Adipose tissue (tissue), 3 donors: ENCODE results near the gene DUSP7. TPM values are rescaled to one million over a fixed set of nuclear protein-coding genes. Genes with fewer than 3 reads are reported as not detected.
A peak's percentile ranks its signal among the peaks of the same experiment; 100 is the strongest.

Source experiments
- H3K27ac ChIP-seq: one replicate; pipeline ENCODE4 v1.5.1; 2013; ENCODE audit warnings: low read depth, low read length
- WGBS, 3 donors: extraction: QIAGEN DNeasy Blood & Tissue Kit; methylation state at CpG; one replicate each; pipeline ENCODE4 v1.1.7; 2013; 5-methylcytosine and 5-hydroxymethylcytosine counted together
- polyA plus RNA-seq, 3 donors: library from polyadenylated mRNA; stranded (reverse); fragments of 200-250 nt; gene quantifications; one replicate each; pipeline ENCODE4 v1.2.3, GENCODE V29; 2013
- donor health status: healthy with polysubstance abuse.
- donor health status: Bipolar disorder and iron deficiency.
- donor health status: healthy.

Gene DUSP7
- polyA plus RNA-seq, 3 donors, result 3.2 to 10.0 (median 9.4) TPM

DNA sequence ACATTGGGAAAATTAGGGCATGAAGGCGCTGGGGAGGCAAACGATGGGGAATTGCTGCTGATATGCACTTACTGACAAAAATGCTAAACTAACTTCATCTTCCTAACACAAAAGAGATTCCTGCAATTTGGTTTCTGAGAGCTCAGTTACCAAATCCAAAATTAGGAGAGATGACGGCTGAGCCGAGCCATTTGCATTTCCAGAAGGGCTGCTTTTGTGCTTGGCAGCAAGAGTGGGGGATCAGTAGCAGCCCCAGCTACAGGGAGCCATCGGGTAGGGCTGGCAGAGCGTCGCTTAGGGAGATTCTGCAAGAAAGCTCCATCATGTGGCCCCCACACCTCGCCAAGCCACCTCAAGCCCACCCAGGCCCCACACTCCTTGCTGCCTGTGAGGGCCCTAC is 16.1 kb upstream of the DUSP7 start:
- 91 to 97% (median 95%) methylated on average over 8 of the region's 8 CpGs for WGBS, 3 donors
- no peak overlapping the region for H3K27ac ChIP-seq

- H3K27ac ChIP-seq, result no peak overlapping the region
- 93 to 95% (median 94%) methylated on average over 5 of the region's 5 CpGs for WGBS, 3 donors
Measured at GRCh38 chr3:52072020-52072419, 15.6 kb upstream of the DUSP7 start.

DNA sequence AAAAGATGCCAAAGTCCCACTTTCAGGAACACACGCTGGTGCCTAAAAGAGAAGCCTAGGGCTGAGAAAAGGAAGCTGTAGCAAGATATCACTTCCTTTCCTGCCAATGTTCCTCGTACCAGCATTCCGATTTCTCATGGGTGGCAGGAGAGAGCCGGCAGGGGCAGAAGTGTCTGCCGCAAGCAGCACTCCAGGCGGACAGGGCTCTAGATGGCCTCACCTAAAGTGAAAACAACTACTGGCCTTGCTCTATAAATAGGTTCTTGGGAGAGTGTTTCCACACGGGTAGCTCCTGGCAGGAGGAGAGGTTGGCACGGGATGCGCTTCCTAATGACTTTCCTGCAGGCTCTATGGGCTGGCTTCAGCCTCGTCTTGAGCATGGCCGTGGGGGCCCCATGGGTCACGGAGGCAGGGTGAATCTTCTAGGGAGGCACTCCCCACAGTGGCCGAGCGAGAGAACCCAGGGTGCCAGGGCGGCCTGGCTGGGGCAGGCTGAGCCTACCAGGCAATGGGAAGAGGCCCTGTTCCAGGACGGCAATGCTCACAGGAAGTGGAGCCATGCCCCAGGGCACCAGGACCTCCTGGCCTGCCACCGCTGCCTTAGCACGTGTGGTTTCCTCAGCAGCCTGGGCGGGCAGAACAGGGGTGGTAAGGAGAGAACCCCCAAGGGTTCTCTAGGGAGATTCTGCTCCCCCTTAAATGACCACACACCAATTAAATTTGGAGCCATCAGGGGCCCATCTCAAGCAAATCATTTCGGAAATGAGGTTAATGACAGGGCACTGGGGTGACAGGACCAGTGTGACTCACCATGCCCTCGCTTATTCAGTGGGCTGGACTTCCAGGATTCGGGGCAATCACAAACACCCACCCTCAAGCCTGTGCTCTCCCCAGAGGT is 14.6 kb upstream of the DUSP7 start:
- H3K27ac ChIP-seq, result no peak overlapping the region
- WGBS, 3 donors, result 51 to 79% (median 57%) methylated on average over 22 of the region's 22 CpGs

DNA sequence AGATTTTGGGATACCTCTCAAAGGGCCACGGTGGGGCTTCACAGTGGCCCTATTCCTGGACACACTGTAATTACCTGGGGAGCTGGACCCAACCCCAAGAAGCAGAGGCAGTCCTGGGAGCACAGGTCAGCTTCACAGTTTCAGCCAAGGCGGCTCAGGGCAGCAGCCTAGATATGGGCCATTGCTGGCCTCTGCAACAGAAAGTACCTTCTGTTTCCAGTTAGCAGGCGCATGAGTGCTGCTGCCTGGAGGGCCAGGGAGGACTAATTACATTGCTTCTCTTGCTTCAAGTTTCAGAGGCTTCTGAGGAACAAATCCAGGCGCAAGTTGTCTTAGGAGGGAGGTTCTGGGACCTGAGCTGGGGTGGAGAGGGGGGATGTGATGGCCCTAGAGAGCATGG is 13.5 kb upstream of the DUSP7 start:
- 91 to 97% (median 95%) methylated on average over 4 of the region's 4 CpGs for WGBS, 3 donors

DNA sequence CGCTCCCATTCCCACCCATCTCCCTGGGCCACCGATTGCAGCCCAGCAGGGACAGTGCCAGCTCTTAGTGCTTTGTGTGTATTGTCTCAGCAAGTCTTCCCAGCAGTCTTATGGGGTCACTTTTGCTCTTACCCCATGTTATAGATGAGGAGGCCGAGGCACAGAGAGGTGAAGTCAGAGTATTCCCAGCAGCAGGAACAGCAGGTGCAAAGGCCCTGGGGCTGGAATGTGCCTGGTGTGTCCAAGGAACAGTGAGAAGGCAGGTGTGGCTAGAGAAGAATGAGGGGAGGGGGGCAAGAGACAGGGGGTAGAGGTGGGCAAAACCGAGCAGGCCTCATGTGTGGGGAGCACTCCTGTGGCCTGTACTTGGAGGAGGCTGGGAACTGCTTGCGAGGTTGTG is 12.8 kb upstream of the DUSP7 start:
- no peak overlapping the region for H3K27ac ChIP-seq
- WGBS, 3 donors, result 85 to 96% (median 96%) methylated on average over 5 of the region's 5 CpGs

More for the DNA sequence above, 13.5 kb upstream of the DUSP7 start:
- H3K27ac ChIP-seq, result no peak overlapping the region

DNA sequence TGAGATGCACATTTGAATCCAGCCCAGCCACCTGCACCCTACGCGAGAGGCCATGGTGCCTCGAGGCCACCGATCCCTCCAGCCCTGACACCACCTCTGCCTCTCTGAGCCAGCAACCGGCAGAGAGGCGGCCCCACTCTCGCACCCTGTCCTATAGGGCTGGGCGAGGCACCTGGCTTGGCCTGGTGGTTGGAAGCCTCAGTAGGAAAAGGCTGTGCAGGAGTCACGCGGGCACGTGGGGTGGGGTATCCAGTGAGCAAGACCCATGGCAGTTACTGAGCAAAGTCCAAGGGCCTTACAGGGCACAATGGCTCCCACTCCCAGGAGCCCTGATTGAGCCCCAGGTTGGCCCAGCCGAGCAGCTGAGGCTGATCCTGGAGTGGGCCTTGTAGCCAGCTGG is 12.4 kb upstream of the DUSP7 start:
- no peak overlapping the region for H3K27ac ChIP-seq
- WGBS, 3 donors, result 83 to 88% (median 87%) methylated on average over 12 of the region's 12 CpGs

DNA sequence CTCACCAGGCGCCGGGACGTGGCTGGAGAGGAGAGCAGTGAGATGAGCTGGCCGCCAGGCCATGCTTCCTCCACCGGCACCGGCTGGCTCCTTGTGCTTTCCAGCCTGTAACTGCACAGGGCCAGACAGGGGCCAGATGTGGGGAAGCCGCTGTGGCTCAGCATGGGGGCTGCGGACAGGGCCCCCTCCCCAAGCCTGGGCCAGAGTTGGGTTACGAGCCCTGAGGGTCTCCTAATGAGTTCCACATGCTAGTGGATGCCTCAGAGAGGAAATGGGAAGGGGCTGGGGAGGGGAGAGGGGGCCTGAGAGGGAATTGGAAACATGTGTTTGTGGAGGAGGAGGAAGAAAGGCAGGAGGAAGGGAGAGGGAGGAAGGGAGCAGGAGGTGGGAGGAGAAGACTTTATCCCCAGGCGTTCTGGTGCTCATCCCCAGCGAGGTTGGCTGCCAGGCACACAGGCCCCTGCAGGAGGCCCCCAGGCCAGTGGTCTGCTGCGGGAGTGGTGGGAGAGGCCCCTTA is 11.7 kb upstream of the DUSP7 start:
- 63 to 87% (median 68%) methylated on average over 12 of the region's 12 CpGs for WGBS, 3 donors
- no peak overlapping the region for H3K27ac ChIP-seq

DNA sequence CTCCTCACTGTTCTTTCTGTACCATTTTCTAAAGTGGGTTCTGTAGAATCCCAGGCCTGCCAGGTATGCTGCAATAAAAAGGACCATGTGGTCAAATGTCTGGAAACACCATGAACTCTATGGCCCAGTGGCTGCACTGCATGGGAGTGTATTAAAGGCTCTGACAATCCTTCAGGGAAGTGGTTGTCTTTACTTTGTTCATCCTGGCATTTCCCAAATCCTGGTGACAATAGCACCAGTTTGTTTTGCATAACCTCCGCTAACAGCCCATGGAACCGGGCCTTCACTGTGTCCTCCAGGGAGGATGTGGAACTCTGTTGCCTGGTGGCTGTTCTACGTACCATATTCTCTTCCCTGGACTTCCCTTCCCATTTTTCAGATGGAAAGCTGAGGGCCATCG is 11.2 kb upstream of the DUSP7 start:
- WGBS, 3 donors, result 72 to 89% (median 78%) methylated on average over 4 of the region's 4 CpGs
- H3K27ac ChIP-seq, result no peak overlapping the region

DNA sequence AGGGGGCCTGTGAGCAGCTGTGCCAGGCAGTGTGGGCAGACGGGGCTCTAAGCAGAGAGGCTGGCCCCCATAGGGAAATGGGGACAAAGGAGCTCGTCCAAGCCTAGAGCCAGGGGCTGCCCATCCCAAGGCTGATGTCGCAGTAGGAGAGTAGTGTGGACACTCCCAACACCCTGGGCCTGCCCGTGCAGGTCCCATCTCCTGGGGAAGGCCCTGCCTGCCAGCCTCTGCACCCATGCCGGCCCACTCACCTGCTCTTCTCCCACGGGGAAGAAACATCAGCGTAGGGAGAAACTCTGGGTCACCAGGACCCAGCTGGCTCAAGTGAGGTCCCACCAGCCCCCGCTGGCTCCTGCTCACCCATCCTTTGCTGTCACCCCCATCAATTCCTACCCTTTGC is 10.7 kb upstream of the DUSP7 start:
- H3K27ac ChIP-seq, result no peak overlapping the region
- 94 to 97% (median 94%) methylated on average over 7 to 8 of the region's 8 CpGs for WGBS, 3 donors

DNA sequence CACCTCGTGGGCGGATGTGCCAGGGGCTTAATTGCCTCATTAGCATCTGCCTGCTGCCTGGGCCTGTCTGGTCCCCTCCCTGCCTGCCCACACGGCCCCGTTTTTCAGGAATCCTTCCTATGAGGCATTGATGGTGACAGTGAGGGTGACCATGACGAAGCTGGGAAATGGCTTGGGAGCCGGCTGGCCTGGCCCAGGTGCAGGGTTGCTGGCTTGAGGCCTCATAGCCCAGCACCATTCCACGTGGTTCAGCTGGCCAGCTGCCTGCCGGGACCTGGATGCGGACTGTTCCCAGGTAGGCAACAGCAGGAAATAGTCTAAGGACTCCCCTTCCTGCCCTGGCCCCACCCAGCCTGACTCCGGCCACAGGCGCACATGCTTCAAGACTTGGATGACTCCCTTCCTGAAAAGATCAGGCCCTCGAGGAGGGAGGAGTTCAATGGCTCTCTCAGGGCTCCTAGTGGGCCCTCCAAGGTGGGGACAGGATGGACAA is 8.9 kb upstream of the DUSP7 start:
- WGBS, 3 donors, result 53 to 67% (median 61%) methylated on average over 12 of the region's 12 CpGs
- no peak overlapping the region for H3K27ac ChIP-seq

DNA sequence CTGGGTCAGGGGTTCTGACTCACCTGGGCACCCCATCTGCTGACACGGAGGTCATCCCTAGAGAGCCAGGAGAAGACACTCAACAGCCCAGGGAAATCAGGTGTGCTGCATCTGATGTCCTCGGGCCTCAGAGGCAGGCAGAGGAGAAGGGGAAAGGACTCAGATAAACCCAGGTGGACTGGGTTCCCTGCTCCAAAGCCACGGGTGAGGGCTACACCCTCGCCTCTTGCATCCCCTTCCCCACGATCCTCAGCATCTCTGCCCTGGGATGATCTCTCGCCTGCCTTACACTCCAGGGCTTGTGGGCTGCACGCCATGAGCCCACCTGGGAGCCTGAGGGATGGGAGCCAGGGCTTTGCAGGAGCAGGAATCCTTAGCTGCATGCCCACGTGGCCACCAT is 8.2 kb upstream of the DUSP7 start:
- no peak overlapping the region for H3K27ac ChIP-seq
- WGBS, 3 donors, result 89 to 94% (median 90%) methylated on average over 8 of the region's 8 CpGs

DNA sequence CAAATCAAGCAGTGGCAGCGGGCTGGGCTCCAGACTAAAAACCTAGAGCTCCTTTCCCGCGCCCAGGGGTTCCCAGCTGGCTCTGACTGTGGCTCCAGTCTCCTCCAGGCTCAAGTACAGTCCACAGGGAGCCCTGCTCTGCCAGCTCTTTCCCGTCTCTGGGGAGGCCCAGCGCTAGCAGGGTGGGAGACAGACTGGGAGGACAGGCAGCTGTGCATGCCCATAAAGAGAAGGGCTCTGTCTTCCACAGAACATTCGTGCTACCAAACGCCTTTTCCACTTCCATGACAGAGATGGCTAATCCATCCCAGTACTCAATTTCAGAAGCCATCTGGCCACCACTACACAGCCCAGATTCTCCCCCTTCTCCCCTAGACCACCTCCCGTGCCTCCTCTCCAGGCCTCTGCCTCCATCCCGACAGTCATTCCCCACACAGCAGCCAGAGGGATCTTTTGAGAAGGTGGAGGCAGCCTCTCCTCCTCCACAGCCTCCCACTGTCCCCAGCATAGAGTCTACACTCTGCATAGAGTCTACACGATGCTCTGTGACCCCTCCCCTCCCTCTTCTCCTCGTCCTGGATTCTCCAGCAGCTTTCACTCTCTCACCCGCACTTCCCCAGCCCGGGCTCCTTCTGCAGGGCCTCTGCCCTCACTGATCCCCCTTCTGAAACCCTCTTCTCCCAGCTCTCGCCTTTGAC is 6.8 kb upstream of the DUSP7 start:
- WGBS, 3 donors, result 75 to 80% (median 79%) methylated on average over 14 of the region's 14 CpGs
- H3K27ac ChIP-seq, result no peak overlapping the region

GRCh38 chr3:52062505-52062904 is 6.1 kb upstream of the DUSP7 start:
- no peak overlapping the region for H3K27ac ChIP-seq
- WGBS, 3 donors, result 49 to 66% (median 52%) methylated on average over 5 of the region's 5 CpGs

- no peak overlapping the region for H3K27ac ChIP-seq
- WGBS, 3 donors, result 77 to 81% (median 79%) methylated on average over 4 of the region's 4 CpGs
Measured at GRCh38 chr3:52061121-52061910, 4.9 kb upstream of the DUSP7 start.

DNA sequence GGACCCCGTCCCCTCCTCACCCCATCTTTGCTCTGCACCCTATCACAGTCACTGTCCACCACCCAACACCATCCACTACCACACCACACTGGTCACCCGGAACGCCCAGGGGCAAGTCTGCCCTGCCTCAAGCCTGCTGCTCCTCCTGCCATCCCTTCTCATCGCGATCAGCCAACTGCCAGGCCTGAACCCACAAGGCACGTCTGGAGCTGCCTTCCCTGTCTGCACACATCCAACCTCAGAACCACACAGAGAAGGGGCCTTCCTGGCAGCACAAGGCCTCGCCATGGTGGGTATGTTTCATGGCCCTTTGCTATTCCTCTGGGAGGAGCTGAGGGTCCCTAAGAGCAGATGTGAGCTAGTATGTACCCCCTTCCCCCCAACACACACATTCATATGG is 3.4 kb upstream of the DUSP7 start:
- no peak overlapping the region for H3K27ac ChIP-seq
- 88 to 92% (median 91%) methylated on average over 7 of the region's 7 CpGs for WGBS, 3 donors

DNA sequence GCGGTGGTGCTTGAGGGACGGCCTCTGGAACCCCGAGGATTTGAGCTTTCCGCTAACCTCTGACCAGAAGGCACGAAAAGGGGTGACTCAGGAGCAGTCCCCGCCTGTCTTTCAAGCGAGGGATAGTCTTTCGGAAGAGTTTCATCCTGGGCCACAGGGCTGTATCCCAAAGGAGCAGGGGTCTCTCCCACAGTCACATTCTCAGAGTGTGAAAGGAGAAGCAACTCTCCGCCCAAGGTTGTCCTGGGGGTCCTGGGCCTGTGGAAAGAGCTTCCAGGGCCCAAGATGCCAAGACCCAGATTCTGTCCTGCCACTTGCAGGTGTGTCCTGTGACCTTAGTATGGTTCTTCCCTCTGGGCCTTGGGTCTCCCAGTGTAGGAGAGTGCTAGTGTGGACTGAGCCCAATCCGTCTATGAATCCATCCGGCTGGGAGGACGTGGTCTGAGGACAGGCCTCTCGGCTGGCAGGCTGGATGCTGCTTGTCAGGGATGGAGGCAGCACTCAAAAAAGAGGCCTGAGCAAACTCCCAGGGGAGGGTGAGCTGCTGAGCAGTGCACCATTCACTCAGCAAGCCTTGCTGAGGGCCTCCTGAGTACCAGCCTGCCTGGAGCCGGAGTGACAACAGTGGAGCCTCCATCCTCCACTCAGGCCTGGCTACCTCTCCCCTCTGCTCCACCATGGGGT is 1.6 kb upstream of the DUSP7 start:
- WGBS, 3 donors, result 60 to 69% (median 67%) methylated on average over 14 of the region's 14 CpGs

GRCh38 chr3:52056968-52057811 is 819 bp upstream of the DUSP7 start:
- 0 to 1% (median 1%) methylated on average over 55 of the region's 55 CpGs for WGBS, 3 donors

More for the DNA sequence above, 1.6 kb upstream of the DUSP7 start:
- no peak overlapping the region for H3K27ac ChIP-seq

More at GRCh38 chr3:52056968-52057811, 819 bp upstream of the DUSP7 start:
- peak overlapping the region; percentile 48 for H3K27ac ChIP-seq
